Measurements from ENCODE around the gene NLRP7.
"Not testable (repeated sequence)": the region's sequence is repeated elsewhere in the genome, so short reads cannot be mapped to it uniquely, and the experiment has no call there.

- not testable (repeated sequence) for TF ChIP-seq CTCF (IDR thresholded peaks at IDR 0.05; ENCODE audit: insufficient read depth, low read length, poor library complexity, severe bottlenecking); EZH2phosphoT487 (conservative IDR thresholded peaks at IDR 0.05; ENCODE audit: low read length)
Observed at GRCh38 chr19:54901153-54901552, 46.2 kb downstream of the NLRP7 start.
